Kidney (tissue), 14 donors: ENCODE measurements around the gene RNF168. TPM values are rescaled to one million over a fixed set of nuclear protein-coding genes. Genes with fewer than 3 reads are reported as not detected.
"Not testable (repeated sequence)": the region's sequence is repeated elsewhere in the genome, so short reads cannot be mapped to it uniquely, and the experiment has no call there.

Experiments
- DNase-seq, 5 donors: peaks; one replicate each; pipeline ENCODE4 v3.0.0-alpha.2; 2013 to 2020
- FAIRE-seq: peaks from 2 replicates; lab custom pipeline; 2012; peaks lifted over from hg19 to GRCh38; lab: Jason Lieb, UNC
- H3K27ac ChIP-seq, 2 donors: one replicate each; pipeline ENCODE4 v1.7.0; 2013; ENCODE audit warnings: low read depth in 2 of 2, low read length in 2 of 2, inconsistent platforms in 1 of 2
- H3K27me3 ChIP-seq: one replicate; pipeline ENCODE4 v1.7.1; 2013; ENCODE audit warnings: low read length, inconsistent platforms; ENCODE audit not compliant: control insufficient read depth, insufficient read depth
- H3K36me3 ChIP-seq, 3 donors: one replicate each; pipeline versions ENCODE4 v1.7.0 to v1.7.1; 2013; ENCODE audit warnings: low read length in 3 of 3, control low read depth in 1 of 3, inconsistent platforms in 1 of 3; ENCODE audit not compliant: insufficient read depth in 3 of 3, control insufficient read depth in 2 of 3
- H3K4me1 ChIP-seq, 3 donors: one replicate each; pipeline versions ENCODE4 v1.7.0 to v1.7.1; 2013; ENCODE audit warnings: low read length in 3 of 3, inconsistent platforms in 1 of 3, low read depth in 1 of 3; ENCODE audit not compliant: control insufficient read depth in 2 of 3, insufficient read depth in 2 of 3
- H3K4me3 ChIP-seq, 3 donors: one replicate each; pipeline versions ENCODE4 v1.7.0 to v1.8.1; 2013; ENCODE audit warnings: low read length in 3 of 3, control low read depth in 1 of 3, inconsistent platforms in 1 of 3
- H3K9ac ChIP-seq, 3 donors: one replicate each; pipeline versions ENCODE4 v1.7.0 to v1.7.1; 2013; ENCODE audit warnings: low read length in 3 of 3, control low read depth in 1 of 3, inconsistent platforms in 1 of 3
- H3K9me3 ChIP-seq, 3 donors: one replicate each; pipeline versions ENCODE4 v1.7.0 to v1.7.1; 2013; ENCODE audit warnings: low read length in 3 of 3, control low read depth in 1 of 3, inconsistent platforms in 1 of 3; ENCODE audit not compliant: control insufficient read depth in 2 of 3, insufficient read depth in 1 of 3
- intact Hi-C: fragments of 100-400 bp; cut with DNase I; formaldehyde crosslinking; loops from one replicate; pipeline ENCODE4 v1.11.1; 2022
- polyA plus RNA-seq: library from polyadenylated mRNA; stranded (reverse); fragments of 350-450 nt; fragmentation: Illumina TruSeq; extraction: RNeasy Lipid Tissue Mini Kit (QIAGEN cat#74804); gene quantifications from one replicate; pipeline ENCODE4 v1.2.3, GENCODE V29; 2014; ENCODE audit warnings: low read depth, low replicate concordance; ENCODE audit not compliant: insufficient read depth
- total RNA-seq: library from RNA; stranded (reverse); fragmentation: NEBNext Ultra II Directional; extraction: Animal tissue kit (Norgen Biotek cat#: 25700); gene quantifications from one replicate; pipeline ENCODE4 v1.2.1, GENCODE V29; 2021
- TF ChIP-seq, protein P1 (sequence below): IDR thresholded peaks from 3 replicates; pipeline ENCODE4 v1.5.1; 2012; ENCODE audit warnings: mild to moderate bottlenecking, moderate library complexity, borderline replicate concordance; ENCODE audit not compliant: insufficient read depth; ENCODE audit errors: extremely low read depth
- donor health status: control.
- donor health status: control.
- donor health status: control.
- donor health status: control.
- donor health status: control.
- donor health status: DM: yes; HTN: yes; CAD: no.
- donor health status: Normal renal cell carcinoma (clear cell type).

Gene RNF168
- total and polyA plus RNA-seq, 2 donors from 2014 or later: 3.2 to 19.5 TPM

DNA sequence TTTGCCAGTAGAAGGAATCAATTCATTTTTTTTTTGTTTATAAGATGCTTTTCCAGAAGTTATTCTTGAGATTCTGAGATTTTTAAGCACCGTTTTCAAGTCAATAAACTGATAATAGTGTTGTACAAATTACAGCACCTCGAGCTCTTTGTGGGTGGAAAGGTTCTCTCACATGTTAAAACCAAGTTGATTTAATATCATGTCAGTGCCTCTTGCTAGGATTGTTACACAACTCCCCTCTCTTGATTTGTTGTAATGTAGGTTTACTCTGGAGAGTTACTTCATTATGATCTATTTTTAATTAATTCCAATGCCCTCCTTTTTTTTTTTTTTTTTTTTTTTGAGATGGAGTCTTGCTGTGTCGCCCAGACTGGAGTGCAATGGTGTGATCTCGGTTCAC is 45.5 kb downstream of the RNF168 start:
- FAIRE-seq: no peak
- Histone ChIP-seq H3K27me3 (no peaks in the 10 kb centered on the region), H3K27ac (no peak overlapping the region), H3K9ac (no peak overlapping the region), H3K9me3 (no peaks in the 10 kb centered on the region), H3K36me3 (no peaks in the 10 kb centered on the region), H3K4me1 (no peaks in the 10 kb centered on the region), H3K4me3 (no peak overlapping the region)
- no peak for DNase-seq
- intact Hi-C loops: no loop called here
- TF ChIP-seq, protein P1, sequence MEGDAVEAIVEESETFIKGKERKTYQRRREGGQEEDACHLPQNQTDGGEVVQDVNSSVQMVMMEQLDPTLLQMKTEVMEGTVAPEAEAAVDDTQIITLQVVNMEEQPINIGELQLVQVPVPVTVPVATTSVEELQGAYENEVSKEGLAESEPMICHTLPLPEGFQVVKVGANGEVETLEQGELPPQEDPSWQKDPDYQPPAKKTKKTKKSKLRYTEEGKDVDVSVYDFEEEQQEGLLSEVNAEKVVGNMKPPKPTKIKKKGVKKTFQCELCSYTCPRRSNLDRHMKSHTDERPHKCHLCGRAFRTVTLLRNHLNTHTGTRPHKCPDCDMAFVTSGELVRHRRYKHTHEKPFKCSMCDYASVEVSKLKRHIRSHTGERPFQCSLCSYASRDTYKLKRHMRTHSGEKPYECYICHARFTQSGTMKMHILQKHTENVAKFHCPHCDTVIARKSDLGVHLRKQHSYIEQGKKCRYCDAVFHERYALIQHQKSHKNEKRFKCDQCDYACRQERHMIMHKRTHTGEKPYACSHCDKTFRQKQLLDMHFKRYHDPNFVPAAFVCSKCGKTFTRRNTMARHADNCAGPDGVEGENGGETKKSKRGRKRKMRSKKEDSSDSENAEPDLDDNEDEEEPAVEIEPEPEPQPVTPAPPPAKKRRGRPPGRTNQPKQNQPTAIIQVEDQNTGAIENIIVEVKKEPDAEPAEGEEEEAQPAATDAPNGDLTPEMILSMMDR: no peak

DNA sequence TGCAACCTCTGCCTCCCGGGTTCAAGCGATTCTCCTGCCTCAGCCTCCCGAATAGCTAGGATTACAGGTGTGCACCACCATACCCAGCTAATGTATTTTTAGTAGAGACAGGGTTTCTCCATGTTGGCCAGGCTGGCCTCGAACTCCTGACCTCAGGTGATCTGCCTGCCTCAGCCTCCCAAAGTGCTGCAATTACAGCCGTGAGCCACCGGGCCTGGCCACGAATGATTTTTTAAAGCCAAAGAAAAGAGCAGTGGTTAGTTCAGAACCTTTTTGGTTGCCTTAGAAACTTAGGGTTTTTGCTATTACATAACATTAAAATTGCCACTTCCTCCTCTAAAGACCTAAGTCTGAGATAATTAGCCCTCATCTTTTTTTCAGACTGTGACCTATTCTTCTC is 46.1 kb downstream of the RNF168 start:
- H3K9me3 ChIP-seq, H3K27me3 ChIP-seq, intact Hi-C loops, DNase-seq, H3K9ac ChIP-seq, H3K36me3 ChIP-seq, H3K4me1 ChIP-seq, FAIRE-seq, H3K27ac ChIP-seq, H3K4me3 ChIP-seq: not testable (repeated sequence)

DNA sequence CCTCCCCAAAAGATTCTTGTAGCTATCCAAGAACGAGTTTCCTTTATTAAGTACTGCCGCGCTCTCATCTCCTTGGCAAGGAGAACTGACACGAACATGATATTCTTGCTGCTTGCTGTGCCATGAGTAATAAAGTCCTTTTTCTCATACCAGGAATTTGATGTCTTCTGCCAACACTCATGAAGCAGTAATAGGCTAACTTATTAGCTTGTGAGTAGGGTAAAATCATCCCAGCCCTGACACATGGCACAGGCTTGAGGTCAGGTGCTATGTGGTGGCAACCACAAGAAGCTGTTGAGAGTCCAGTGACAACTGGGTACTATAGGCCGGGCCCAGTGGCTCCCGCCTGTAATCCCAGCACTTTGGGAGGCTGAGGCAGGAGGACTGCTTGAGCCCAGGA is 48.6 kb downstream of the RNF168 start:
- no peak for FAIRE-seq

DNA sequence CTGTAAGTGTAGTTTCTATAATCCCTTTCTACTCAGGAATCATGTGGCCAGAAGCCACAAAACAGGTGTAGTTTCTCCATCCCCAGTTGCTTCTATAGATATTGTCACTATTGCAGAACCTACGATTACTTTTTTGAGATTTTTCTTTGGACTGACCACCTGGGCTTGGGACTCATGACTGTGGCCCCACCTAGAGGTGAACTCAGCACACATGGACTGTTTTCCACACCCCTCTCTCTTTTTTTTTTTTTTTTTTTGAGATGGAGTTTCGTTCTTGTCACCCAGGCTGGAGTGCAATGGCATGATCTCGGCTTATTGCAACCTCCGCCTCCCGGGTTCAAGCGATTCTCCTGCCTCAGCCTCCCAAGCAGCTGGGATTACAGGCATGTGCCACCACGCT is 58.2 kb downstream of the RNF168 start:
- FAIRE-seq, intact Hi-C loops: not testable (repeated sequence)

More for the DNA sequence above, 48.6 kb downstream of the RNF168 start:
- intact Hi-C loops: no loop called here
- Histone ChIP-seq H3K27me3 (no peaks in the 10 kb centered on the region), H3K36me3 (no peaks in the 10 kb centered on the region), H3K9ac (no peak overlapping the region), H3K9me3 (no peaks in the 10 kb centered on the region), H3K4me3 (no peak overlapping the region), H3K4me1 (no peaks in the 10 kb centered on the region), H3K27ac (no peak overlapping the region)
- TF ChIP-seq, protein P1: no peak
- DNase-seq: no peak

DNA sequence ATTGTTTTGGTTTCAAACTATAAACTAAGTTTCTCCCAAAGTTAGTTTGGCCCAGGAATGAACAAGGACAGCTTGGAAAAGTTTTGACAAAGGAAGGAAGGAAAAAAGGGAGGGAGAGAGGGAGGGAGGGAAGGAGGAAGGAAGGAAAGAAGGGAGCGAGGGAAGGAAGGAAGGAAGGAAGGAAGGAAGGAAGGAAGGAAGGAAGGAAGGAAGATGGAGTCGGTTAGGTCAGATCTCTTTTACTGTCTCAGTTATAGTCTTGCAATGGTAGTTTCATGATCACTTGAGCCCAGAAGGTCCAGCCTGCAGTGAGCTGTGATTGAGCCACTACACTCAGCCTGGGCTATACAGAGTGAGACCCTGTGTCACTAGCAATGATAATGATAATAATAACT is 59.1 kb downstream of the RNF168 start:
- H3K4me1 ChIP-seq: no peaks in the 10 kb centered on the region
- intact Hi-C loops: no loop called here
- H3K36me3 ChIP-seq: no peaks in the 10 kb centered on the region
- TF ChIP-seq, protein P1: no peak
- DNase-seq (no peak), FAIRE-seq (no peak)
- no peak overlapping the region for H3K27ac ChIP-seq
- no peaks in the 10 kb centered on the region for H3K9me3 ChIP-seq
- no peaks in the 10 kb centered on the region for H3K27me3 ChIP-seq
- no peak overlapping the region for H3K9ac ChIP-seq
- H3K4me3 ChIP-seq: no peak overlapping the region

More for the DNA sequence above, 58.2 kb downstream of the RNF168 start:
- H3K4me3 ChIP-seq, H3K4me1 ChIP-seq, H3K27me3 ChIP-seq, H3K27ac ChIP-seq, H3K9me3 ChIP-seq, H3K36me3 ChIP-seq, DNase-seq, H3K9ac ChIP-seq: not testable (repeated sequence)
